HG03066 (cell line): ENCODE data around the gene C1QTNF6.

Source experiments
- ATAC-seq: cut with Tn5 transposase; IDR thresholded peaks from one replicate; pipeline ENCODE4 v1.9.1; 2021; ENCODE audit warnings: low read depth; ENCODE audit not compliant: unreplicated experiment

The C1QTNF6 gene

DNA sequence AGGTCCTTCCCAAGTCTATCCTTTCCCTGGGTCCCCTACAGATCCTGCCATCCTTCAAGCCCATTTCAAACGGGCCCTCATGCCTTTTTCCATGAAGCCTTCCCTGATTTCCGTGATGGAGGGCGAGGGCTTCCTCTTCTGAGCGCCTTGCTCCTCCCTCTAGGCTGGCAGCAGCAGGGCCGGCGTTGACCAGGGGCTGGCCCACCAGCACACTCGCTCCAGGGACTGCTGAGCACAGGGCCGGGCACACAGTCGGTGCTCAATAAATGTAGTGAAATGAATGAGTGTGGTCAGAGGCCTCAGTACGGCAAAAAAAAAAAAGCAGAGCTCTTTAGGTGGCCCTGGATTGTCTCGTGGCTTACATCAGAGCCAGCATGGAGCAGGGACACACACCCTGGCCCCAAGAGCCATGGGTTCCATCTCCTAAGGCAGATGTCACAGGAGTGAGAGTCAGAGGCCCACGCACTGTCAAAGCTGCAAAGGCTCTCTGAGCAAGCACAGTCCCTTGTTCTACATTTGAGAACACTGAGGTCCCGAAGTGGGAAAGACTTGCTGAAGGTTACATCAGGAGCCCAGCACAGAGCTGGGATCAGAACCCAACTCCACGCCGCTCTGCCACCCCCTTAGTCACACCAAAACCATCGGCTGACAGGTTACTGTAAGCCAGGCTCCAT lies 41.4 kb downstream of the C1QTNF6 start:
- ATAC-seq, result no peak

DNA sequence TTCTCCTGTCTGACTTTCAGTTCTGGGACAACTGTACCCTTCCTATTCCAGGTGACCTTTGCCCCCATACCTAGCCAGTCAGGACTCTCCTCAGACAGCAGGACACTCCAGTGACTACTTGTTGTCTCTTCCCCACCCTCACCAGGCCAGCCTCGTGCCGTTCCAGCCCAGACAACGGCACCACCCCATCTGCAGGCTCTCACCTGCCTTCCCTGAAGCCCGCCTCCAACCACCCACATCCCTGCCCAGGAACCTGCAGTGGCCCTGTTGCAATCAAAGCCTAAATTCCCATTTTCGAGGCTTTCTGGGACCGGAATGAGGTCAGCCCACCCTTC lies 42.0 kb downstream of the C1QTNF6 start:
- no peak for ATAC-seq

DNA sequence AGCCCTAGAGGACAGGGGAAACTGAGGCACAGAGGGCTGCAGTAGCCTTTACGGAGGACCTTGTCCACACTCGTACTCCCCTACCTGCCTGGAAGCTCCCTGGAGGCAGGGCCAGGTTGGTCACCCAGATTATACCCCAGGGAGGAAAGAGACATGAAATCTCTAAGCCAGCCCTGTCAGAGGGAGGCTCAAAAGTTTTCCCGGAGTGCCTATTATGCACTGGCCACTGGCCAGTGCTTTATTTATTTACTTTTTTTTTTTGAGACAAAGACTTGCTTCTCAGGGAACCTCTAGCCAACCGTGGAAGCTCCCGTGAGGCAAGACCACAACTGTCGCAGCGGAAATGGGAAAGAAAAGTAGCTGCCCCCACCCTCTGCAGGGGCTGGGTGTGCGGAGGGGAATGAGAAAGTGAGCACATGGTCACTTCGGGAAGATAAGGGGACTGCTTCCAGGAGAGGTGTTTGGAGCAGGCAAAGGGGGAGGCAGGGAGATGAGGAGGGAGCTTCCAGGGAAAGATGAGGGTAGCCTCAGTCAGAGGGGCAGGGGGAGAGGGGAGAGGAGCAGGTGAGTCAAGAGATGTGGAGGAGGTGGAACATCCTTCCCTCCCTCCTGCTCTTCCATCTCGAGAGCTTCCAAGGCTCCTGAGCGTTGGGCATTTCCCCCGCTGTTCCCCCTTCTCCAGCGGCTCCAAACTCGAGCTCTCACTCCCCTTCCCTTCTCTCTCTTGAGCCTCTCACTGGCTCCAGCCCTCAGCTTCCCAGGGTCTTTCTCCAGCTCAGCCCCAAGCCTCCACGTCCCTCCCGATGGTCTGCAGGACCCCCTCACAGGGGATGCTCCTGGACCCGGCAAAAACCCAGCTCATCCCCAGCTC lies 42.6 kb downstream of the C1QTNF6 start:
- no peak for ATAC-seq

DNA sequence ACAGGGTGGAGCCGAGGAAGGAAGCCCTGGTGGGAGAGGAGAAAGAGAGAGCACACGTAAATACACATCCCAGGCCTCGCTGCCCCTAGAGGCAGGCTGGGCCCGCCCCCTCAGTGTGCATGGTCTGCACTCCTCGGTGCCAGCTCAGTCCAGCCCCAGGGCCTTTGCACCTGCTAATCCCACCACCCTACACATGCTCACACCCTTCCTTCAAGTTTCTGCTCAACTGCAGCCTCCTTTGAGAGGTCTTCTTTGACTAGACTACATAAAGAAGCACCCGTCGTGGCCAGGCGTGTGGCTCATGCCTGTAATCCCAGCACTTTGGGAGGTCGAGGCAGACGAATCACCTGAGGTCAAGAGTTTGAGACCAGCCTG lies 43.9 kb downstream of the C1QTNF6 start:
- ATAC-seq, result no peak

DNA sequence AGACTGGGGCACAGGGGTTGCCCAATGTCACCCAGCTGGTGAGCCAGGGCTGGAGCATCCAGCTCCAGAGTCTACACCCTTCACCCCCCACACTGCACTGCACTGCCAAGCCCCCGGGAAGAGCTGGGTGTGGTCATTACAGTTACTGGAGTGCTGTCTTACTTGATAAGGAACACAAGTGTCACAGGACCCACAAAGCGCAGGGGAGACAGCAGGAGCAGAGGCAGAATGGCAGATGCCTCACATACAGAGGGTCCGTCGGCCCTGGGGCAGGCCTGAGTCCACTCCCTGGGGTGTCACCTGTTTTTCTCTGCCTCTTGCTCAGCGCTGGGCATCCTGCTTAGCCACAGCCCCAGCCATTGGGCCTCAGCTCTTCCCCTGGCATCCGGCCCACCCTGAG lies 46.1 kb downstream of the C1QTNF6 start:
- no peak for ATAC-seq

DNA sequence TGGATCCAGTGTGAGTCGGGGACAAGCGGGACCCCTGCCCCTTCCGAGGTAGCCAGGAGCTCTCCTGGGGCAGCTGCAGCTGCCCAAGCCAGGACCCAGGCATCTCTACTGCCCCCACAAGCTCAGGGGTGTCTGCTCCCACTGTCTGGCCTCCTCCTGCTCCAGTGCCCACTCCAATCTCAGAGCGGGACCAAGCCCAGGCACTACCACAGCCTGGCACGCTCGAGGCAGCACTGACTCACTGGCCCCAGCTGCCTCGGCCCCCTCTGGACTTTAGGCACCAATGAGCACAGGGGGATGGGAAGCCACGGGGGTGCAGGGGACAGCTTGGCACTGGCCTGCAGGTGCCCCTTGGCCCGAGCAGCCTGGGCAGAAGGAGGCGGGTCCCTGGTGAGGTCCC lies 46.6 kb downstream of the C1QTNF6 start:
- no peak for ATAC-seq

DNA sequence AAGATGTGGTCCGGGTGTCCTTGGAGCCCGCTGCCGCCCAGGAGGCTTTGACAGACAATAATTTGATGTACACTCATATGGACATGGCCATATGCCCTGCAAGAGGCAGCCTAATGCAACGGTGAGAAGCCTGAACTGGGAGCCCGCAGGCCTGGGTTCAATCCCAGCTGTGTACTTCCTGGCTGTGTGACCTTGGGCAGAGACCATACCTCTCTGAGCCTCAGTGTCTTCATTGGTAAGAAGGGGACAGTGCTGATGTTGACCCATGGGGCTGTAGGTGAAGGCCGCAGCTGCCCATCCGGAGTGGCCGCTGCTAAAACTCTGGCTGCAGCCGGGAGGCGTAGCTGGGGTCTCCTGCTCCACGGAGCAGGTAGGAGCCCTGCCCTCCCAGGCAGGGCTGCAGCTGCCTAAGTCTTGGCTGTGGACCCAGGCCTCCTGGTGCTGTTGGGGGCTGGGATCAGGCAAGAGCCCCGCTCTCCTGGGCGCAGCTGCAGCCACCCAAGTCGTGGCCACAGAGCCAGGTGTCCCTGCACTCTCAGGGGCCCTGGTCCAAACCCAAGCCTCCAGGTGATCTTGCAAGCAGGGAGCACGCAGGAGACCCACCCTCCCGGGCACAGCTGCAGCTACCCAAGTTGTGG lies 47.2 kb downstream of the C1QTNF6 start:
- no peak for ATAC-seq

DNA sequence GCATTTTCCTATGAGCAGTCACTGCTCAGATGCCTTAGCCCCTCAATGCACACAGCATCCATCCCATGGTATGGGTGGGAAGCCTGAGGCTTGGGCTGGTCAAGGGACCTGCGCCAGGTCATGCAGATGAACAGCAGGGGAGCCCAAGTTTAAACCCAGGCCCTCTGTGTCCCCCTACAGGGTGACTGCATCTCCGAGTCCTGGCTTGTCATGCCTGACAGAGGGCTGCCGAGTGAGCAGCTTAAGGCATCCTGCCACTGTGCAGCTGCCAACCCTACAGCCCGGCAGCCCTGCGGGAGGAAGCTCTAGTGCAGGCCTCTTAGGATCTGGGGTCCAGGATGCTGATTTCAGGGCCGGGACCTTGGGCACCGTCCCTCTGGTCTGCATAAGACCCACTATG lies 48.3 kb downstream of the C1QTNF6 start:
- ATAC-seq, result no peak

DNA sequence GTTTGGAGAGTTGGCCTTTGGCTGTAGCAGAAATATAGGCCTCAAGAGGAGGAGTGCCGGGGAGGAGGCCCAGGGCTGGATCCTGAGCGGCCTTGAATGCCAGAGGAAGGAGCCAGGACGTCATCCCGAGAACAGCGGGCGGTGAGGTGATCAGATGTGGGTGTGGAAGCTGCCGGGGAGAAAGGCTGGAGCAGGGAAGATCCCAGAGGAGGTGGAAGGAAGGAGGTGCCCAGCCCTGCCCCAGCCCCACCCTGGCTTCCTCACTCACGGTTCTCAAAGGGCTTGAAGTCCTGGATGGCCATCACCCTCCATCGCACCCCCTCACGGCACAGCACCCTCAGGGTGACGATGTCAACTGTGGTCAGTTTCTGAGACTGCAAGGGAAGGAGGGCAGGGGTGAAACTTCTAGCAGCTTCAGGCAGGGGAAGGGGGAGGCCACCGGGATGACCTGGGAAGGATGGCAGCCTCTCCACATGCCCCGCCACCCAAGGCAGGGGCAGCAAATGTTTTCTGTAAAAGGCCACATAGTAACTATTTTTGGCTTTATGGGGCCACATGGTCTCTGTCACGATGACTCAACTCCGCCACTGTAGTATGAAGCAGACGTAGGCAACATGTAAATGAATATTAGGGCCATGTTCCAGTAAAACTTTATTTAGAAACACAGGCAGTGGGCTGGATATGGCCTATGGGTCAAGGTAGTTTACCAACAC lies 49.0 kb downstream of the C1QTNF6 start:
- no peak for ATAC-seq

DNA sequence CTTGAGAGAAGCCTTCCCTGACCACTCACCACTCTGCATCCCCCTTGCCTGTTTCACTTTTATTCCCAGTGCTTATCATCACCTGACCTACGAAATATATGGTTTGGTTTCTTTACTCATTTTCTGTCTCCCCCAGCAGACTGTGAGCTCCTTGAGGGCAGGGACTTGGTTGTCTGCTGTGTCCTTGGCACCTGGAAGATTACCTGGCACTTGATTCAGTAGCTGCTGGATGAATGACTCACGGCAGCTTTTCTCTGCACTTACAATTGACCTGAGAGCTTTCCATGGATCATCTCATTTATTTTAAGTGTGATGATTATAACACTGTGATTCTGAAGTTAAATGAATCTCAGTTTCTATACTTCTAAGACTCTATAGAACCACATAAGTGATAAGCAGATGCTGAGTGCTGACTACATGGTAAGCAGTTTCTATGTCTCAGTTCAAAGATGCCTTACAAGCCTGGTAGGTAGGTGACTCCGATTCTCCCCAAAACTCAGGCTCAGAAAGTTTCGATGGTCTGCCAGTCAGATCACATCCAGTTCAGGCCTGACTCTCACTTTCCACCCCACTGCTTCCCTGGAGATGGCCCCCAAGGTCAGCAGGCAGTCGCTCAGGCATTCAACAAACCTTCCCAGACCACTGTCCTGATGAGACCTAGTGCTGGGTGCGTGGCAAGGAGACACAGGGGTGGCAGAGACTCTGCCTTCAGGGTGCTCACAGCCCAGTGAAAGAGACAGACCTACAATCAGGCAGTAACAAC lies 50.0 kb downstream of the C1QTNF6 start:
- ATAC-seq, result no peak

DNA sequence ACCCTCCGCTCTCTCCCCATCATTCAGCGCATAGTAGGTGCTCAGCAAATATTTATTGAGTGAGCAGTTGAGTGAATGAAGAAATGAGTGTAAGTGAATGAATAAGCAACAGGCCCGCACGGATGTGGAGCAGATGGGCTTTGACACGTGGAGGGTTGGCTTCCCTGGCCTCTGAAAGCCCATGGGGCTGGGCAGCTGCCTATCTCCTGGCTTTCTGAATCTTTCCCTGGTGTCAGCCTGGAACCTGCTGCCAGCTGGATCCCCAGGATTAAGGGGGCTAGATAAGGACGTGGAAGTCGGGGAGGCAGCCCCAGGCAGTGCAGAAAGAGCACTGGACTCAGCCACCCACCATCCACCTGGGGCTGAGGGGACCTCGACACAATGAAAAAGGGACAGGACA lies 50.9 kb downstream of the C1QTNF6 start:
- no peak for ATAC-seq

DNA sequence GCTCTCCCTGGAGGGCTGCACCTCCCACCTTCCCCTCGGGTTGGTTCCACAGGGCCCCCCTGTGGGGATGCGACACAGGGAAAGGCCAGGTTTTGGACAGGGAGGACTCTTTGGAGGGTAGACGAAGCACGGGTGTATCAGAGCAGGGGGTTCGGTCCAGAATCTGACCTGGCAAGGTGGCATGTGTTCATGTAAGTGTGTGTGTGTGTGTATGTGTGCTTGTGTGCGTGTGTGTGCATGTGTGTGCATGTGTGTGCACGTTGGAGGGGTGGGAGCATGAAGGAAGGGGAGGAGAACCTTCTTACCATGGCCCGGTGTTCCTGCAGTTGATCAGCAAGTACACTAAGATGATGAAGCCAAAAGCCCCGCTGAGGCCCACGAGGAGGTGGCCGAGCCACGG lies 53.0 kb downstream of the C1QTNF6 start:
- ATAC-seq, result no peak

DNA sequence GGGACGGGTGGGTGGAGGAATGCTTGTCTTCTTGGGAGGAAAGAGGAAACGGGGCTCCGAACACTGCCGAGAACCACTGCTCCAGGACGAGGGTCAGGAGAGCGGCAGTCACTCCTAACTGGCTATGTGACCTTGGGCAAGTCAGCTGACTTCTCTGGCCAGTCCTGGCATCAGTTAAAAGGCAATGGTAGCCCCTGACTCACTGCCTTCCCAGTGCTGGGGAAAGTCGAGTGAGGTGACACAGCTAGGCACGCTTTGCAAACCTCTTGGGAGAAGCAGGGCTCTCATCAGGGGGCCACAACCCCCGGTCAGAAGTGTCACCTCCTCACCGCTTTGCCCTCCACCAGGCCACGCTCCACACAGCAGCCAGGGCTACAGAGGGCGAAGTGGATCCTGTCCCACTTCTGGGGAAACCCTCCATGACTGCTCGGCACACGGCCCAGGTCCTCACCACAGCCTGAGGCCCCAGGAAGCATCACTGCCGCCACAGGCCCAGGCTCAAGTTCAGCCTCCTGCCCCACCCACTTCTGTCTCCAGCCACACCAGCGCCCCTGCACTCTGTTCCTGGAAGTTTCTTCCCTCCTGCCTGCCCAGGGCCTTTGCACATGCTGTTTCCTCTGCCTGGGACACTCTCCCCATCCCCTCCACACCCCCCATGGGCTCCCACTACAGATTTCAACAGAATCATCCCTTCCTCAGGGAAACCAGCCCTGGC lies 54.6 kb downstream of the C1QTNF6 start:
- no peak for ATAC-seq

DNA sequence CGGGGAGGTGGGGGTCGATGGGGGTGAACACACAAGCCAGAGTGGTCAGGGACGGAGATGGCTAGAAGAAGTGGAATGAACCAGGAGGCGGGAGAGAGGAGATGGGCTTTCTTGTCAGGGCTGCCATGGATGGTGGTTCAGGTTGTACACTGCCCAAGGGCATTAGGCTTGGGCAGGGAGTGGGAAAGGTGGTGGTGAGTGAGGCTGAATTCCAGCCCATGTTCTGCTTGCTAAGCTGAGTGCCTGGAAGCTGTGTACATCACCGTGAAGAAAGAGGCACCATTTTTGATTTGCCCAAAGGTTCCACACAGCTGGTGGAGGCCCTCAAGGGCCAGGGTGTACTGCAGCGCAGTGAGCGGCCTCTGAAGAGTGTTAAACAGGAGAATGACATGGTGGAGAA lies 55.3 kb downstream of the C1QTNF6 start:
- no peak for ATAC-seq
